VCaP (cell line): ENCODE measurements around the gene BMP7.

Experiments used
- H3K27ac ChIP-seq: fragments of 450-650 bp; 2 replicates; pipeline ENCODE4 v1.5.1; 2017
- CTCF ChIP-seq: fragments of 450-650 bp; conservative IDR thresholded peaks from 2 replicates; pipeline ENCODE4 v1.5.1; 2017; ENCODE audit warnings: mild to moderate bottlenecking, moderate library complexity

Gene BMP7

GRCh38 chr20:57122536-57123489 lies 143.6 kb downstream of the BMP7 start:
- no peak for TF ChIP-seq CTCF
- no peak overlapping the region for H3K27ac ChIP-seq

GRCh38 chr20:57118964-57119363 lies 147.5 kb downstream of the BMP7 start:
- no peak for TF ChIP-seq CTCF
- no peak overlapping the region for H3K27ac ChIP-seq
